Measurements from ENCODE around the gene AGK.
"Not testable (repeated sequence)": the region's sequence is repeated elsewhere in the genome, so short reads cannot be mapped to it uniquely, and the experiment has no call there.

The AGK gene

GRCh38 chr7:141557360-141557759, 6.2 kb downstream of the AGK start:
- Histone ChIP-seq H3K36me3 (ENCODE audit: control insufficient read depth, insufficient read depth, low read length) (no peaks in the 10 kb centered on the region), H3K27me3 (ENCODE audit: control insufficient read depth, insufficient read depth, low read length, poor library complexity, severe bottlenecking) (no peaks in the 10 kb centered on the region), H3K9me3 (ENCODE audit: control insufficient read depth, low read length) (no peaks in the 10 kb centered on the region), H3K27ac (ENCODE audit: insufficient read depth, low read depth, low read length, poor library complexity, severe bottlenecking) (no peak overlapping the region), H3K4me3 (ENCODE audit: insufficient read depth, low read depth, low read length) (no peak overlapping the region), H3K4me1 (ENCODE audit: control insufficient read depth, insufficient read depth, low read length) (no peaks in the 10 kb centered on the region)
- 91 to 95% methylated on average over 3 of the region's 3 CpGs for WGBS, 2 experiments

- H3K27me3 ChIP-seq (ENCODE audit: control insufficient read depth, insufficient read depth, low read length, poor library complexity, severe bottlenecking); H3K27ac ChIP-seq (ENCODE audit: insufficient read depth, low read depth, low read length, poor library complexity, severe bottlenecking); H3K9me3 ChIP-seq (ENCODE audit: control insufficient read depth, low read length); H3K36me3 ChIP-seq (ENCODE audit: control insufficient read depth, insufficient read depth, low read length); H3K4me1 ChIP-seq (ENCODE audit: control insufficient read depth, insufficient read depth, low read length); H3K4me3 ChIP-seq (ENCODE audit: insufficient read depth, low read depth, low read length): not testable (repeated sequence)
- 91 to 93% methylated on average over 11 of the region's 11 CpGs for WGBS, 2 experiments
These were observed 6.8 kb downstream of the AGK start for GRCh38 chr7:141557831-141558531.

- no peaks in the 10 kb centered on the region for H3K4me1 ChIP-seq (ENCODE audit: control insufficient read depth, insufficient read depth, low read length)
- H3K36me3 ChIP-seq (ENCODE audit: control insufficient read depth, insufficient read depth, low read length) = no peaks in the 10 kb centered on the region
- no peaks in the 10 kb centered on the region for H3K27me3 ChIP-seq (ENCODE audit: control insufficient read depth, insufficient read depth, low read length, poor library complexity, severe bottlenecking)
- H3K4me3 ChIP-seq (ENCODE audit: insufficient read depth, low read depth, low read length) = no peak overlapping the region
- WGBS, 2 experiments = 91 to 98% methylated on average over 3 of the region's 3 CpGs
- no peak overlapping the region for H3K27ac ChIP-seq (ENCODE audit: insufficient read depth, low read depth, low read length, poor library complexity, severe bottlenecking)
- no peaks in the 10 kb centered on the region for H3K9me3 ChIP-seq (ENCODE audit: control insufficient read depth, low read length)
These were observed 7.5 kb downstream of the AGK start for GRCh38 chr7:141558544-141559183.

DNA sequence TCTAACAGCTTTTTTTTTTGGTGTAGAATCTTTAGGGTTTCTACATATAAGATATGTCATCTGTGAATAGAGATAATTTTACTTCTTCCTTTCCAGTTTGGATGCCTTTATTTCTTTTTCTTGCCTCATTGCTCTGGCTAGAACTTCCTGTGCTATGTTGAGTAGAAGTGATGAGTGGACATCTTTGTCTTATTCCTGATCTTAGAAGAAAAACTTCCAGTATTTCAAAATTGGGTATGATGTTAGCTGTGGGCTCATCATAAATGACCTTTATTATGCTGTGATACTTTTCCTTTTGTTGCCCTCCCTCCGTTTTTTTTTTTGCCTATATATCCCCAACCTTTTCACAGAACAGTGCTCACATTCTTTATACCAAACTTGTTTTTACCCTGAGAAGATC, 8.8 kb downstream of the AGK start:
- WGBS, 2 experiments = 89 to 94% methylated on average over 1 of the region's 1 CpG
- H3K36me3 ChIP-seq (ENCODE audit: control insufficient read depth, insufficient read depth, low read length) = no peaks in the 10 kb centered on the region
- H3K27ac ChIP-seq (ENCODE audit: insufficient read depth, low read depth, low read length, poor library complexity, severe bottlenecking) = no peak overlapping the region
- no peaks in the 10 kb centered on the region for H3K4me1 ChIP-seq (ENCODE audit: control insufficient read depth, insufficient read depth, low read length)
- no peaks in the 10 kb centered on the region for H3K9me3 ChIP-seq (ENCODE audit: control insufficient read depth, low read length)
- H3K4me3 ChIP-seq (ENCODE audit: insufficient read depth, low read depth, low read length) = no peak overlapping the region
- H3K27me3 ChIP-seq (ENCODE audit: control insufficient read depth, insufficient read depth, low read length, poor library complexity, severe bottlenecking) = no peaks in the 10 kb centered on the region

DNA sequence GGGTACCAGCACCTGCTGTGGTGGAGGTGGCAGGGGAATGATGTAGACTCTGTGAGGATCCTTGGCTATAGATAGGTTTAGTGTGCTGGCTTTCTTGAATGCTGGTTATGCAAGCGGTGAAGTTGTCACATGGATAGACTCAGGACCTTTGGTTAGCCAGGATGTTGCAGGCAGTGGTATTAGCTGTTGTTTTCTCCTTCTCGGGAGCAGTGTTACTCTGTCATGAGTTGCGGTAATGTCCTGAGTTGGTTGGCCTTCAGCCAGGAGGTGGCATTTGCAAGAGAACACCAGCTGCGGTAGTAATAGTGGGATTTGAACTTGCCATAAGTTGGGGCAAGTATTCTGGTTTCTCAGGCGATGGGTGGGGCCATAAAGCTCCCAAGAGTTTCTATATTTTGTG, 10.8 kb downstream of the AGK start:
- Histone ChIP-seq H3K4me3 (ENCODE audit: insufficient read depth, low read depth, low read length) (no peak overlapping the region), H3K9me3 (ENCODE audit: control insufficient read depth, low read length) (no peaks in the 10 kb centered on the region), H3K27ac (ENCODE audit: insufficient read depth, low read depth, low read length, poor library complexity, severe bottlenecking) (no peak overlapping the region), H3K27me3 (ENCODE audit: control insufficient read depth, insufficient read depth, low read length, poor library complexity, severe bottlenecking) (no peaks in the 10 kb centered on the region), H3K4me1 (ENCODE audit: control insufficient read depth, insufficient read depth, low read length) (no peaks in the 10 kb centered on the region), H3K36me3 (ENCODE audit: control insufficient read depth, insufficient read depth, low read length) (no peaks in the 10 kb centered on the region)
- WGBS, 2 experiments = 97 to 99% methylated on average over 5 of the region's 5 CpGs

GRCh38 chr7:141562543-141562942, 11.3 kb downstream of the AGK start:
- Histone ChIP-seq H3K27ac (ENCODE audit: insufficient read depth, low read depth, low read length, poor library complexity, severe bottlenecking) (no peak overlapping the region), H3K9me3 (ENCODE audit: control insufficient read depth, low read length) (no peaks in the 10 kb centered on the region), H3K27me3 (ENCODE audit: control insufficient read depth, insufficient read depth, low read length, poor library complexity, severe bottlenecking) (no peaks in the 10 kb centered on the region), H3K36me3 (ENCODE audit: control insufficient read depth, insufficient read depth, low read length) (no peaks in the 10 kb centered on the region), H3K4me3 (ENCODE audit: insufficient read depth, low read depth, low read length) (no peak overlapping the region), H3K4me1 (ENCODE audit: control insufficient read depth, insufficient read depth, low read length) (no peaks in the 10 kb centered on the region)
- 93 to 94% methylated on average over 5 of the region's 5 CpGs for WGBS, 2 experiments

DNA sequence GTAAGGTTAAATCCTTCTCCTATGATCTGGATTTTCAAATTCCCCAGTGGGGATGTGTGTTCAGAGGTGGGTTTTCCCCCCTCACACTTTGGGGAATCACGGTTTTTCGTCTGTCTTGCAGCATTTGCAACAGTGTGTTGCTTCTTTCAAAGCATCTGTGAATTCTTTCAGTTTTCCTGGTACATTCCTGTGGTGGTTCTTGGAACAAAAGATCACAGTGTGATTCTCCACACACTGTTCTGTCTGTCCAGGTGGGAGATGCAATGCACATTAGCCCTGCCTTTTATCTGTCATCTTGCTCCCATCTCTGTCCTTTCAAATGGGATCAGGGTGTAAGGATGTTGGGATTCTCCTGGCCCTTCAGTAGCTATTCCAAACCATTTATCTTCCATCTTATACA, 11.8 kb downstream of the AGK start:
- no peaks in the 10 kb centered on the region for H3K4me1 ChIP-seq (ENCODE audit: control insufficient read depth, insufficient read depth, low read length)
- H3K27me3 ChIP-seq (ENCODE audit: control insufficient read depth, insufficient read depth, low read length, poor library complexity, severe bottlenecking) = no peaks in the 10 kb centered on the region
- 82 to 85% methylated on average over 2 of the region's 2 CpGs for WGBS, 2 experiments
- H3K27ac ChIP-seq (ENCODE audit: insufficient read depth, low read depth, low read length, poor library complexity, severe bottlenecking) = no peak overlapping the region
- H3K9me3 ChIP-seq (ENCODE audit: control insufficient read depth, low read length) = no peaks in the 10 kb centered on the region
- no peak overlapping the region for H3K4me3 ChIP-seq (ENCODE audit: insufficient read depth, low read depth, low read length)
- H3K36me3 ChIP-seq (ENCODE audit: control insufficient read depth, insufficient read depth, low read length) = no peaks in the 10 kb centered on the region

DNA sequence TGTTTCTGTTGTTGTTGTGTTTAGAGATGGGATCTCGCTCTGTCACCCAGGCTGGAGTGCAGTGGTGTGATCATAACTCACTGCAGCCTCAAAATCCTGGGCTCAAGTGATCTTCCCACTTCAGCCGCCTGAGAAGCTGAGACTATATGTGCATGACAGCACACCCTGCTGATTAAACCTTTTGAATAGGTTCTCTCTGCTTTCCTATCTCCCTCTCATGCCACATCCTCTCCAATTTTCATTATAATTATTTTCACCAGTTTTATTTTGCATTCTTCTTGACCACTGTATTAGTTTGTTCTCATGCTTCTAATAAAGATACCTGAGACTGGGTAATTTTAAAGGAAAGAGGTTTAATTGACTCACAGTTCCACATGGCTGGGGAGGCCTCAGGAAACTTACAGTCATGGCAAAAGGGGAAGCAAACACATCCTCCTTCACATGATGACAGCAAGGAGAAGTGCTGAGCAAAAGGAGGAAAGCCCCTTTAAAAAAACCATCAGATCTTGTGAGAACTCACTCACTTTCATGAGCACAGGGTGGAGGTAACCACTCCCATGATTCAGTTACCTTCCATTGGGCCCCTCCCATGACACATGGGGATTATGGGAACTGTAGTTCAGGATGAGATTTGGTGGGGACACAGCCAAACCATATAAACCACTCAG, 12.9 kb downstream of the AGK start:
- Histone ChIP-seq H3K4me3 (ENCODE audit: insufficient read depth, low read depth, low read length) (no peak overlapping the region), H3K9me3 (ENCODE audit: control insufficient read depth, low read length) (no peaks in the 10 kb centered on the region), H3K27me3 (ENCODE audit: control insufficient read depth, insufficient read depth, low read length, poor library complexity, severe bottlenecking) (no peaks in the 10 kb centered on the region), H3K36me3 (ENCODE audit: control insufficient read depth, insufficient read depth, low read length) (no peaks in the 10 kb centered on the region), H3K27ac (ENCODE audit: insufficient read depth, low read depth, low read length, poor library complexity, severe bottlenecking) (no peak overlapping the region), H3K4me1 (ENCODE audit: control insufficient read depth, insufficient read depth, low read length) (no peaks in the 10 kb centered on the region)
- WGBS, 2 experiments = 91 to 92% methylated on average over 2 of the region's 2 CpGs

DNA sequence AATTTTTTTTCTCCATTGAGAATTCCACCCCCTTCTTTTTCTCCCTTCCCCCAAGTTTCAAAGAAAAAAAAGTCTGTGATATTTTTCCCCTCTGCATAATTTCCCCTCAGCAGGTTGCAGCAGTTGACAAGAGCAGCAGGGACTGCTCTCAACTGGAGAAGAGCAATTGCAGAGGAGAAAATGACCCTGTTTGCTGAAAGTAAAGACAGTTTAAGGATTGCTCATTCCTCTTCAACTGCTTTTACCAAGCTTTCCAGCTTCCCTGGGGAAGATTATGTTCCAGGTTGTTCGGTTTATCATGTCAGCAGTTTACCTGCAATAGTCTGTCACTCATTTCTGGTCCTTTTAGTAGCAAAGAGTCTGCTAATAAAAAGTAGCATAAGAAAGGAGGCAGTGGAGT, 16.2 kb downstream of the AGK start:
- Histone ChIP-seq H3K36me3 (ENCODE audit: control insufficient read depth, insufficient read depth, low read length) (no peaks in the 10 kb centered on the region), H3K9me3 (ENCODE audit: control insufficient read depth, low read length) (no peaks in the 10 kb centered on the region), H3K27me3 (ENCODE audit: control insufficient read depth, insufficient read depth, low read length, poor library complexity, severe bottlenecking) (no peaks in the 10 kb centered on the region), H3K4me1 (ENCODE audit: control insufficient read depth, insufficient read depth, low read length) (no peaks in the 10 kb centered on the region), H3K27ac (ENCODE audit: insufficient read depth, low read depth, low read length, poor library complexity, severe bottlenecking) (no peak overlapping the region), H3K4me3 (ENCODE audit: insufficient read depth, low read depth, low read length) (no peak overlapping the region)
- 97 to 100% methylated on average over 1 of the region's 1 CpG for WGBS, 2 experiments

DNA sequence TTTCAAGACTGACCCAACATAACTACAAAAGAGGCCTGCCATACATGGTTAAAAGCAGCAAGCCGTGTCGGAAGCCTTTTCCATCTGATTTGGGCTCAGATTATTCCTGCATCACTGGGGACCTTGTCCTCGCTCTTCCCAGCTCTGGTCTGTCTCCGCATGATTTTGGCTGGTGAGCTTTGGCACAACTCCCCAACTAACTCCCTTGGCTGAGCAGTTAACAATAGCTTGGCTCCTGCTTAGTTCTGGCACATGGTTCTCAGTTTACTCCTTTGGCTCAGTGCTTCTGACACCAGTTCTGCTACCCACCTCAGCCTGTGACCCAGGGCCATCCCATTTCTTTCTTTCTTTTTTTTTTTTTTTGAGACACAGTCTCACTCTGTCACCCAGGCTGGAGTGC, 17.0 kb downstream of the AGK start:
- Histone ChIP-seq H3K36me3 (ENCODE audit: control insufficient read depth, insufficient read depth, low read length) (no peaks in the 10 kb centered on the region), H3K4me1 (ENCODE audit: control insufficient read depth, insufficient read depth, low read length) (no peaks in the 10 kb centered on the region), H3K9me3 (ENCODE audit: control insufficient read depth, low read length) (no peaks in the 10 kb centered on the region), H3K27me3 (ENCODE audit: control insufficient read depth, insufficient read depth, low read length, poor library complexity, severe bottlenecking) (no peaks in the 10 kb centered on the region), H3K4me3 (ENCODE audit: insufficient read depth, low read depth, low read length) (no peak overlapping the region), H3K27ac (ENCODE audit: insufficient read depth, low read depth, low read length, poor library complexity, severe bottlenecking) (no peak overlapping the region)
- 93 to 96% methylated on average over 4 of the region's 4 CpGs for WGBS, 2 experiments

Data from ectodermal cell (in vitro differentiated cells).